GM18526 (cell line): ENCODE results near the gene MS4A18.

ENCODE experiments used
- POLR2A ChIP-seq: IDR thresholded peaks from 3 replicates; pipeline ENCODE4 v1.6.1; 2011; ENCODE audit not compliant: insufficient read length; ENCODE audit errors: extremely low read depth

MS4A18 gene

GRCh38 chr11:60761436-60762190 lies 37.1 kb downstream of the MS4A18 start:
- no peak for TF ChIP-seq POLR2A

GRCh38 chr11:60762851-60763691 lies 38.6 kb downstream of the MS4A18 start:
- TF ChIP-seq POLR2A = no peak

GRCh38 chr11:60763692-60764369 lies 39.3 kb downstream of the MS4A18 start:
- peak; percentile 14 for TF ChIP-seq POLR2A

- TF ChIP-seq POLR2A = no peak
Observed at GRCh38 chr11:60764879-60765278, 40.4 kb downstream of the MS4A18 start.

- TF ChIP-seq POLR2A = no peak
Observed at GRCh38 chr11:60765355-60765754, 40.8 kb downstream of the MS4A18 start.

- TF ChIP-seq POLR2A = no peak
Observed at GRCh38 chr11:60766547-60766946, 42.0 kb downstream of the MS4A18 start.

- no peak for TF ChIP-seq POLR2A
Observed at GRCh38 chr11:60767388-60767811, 42.9 kb downstream of the MS4A18 start.

- TF ChIP-seq POLR2A = no peak
Observed at GRCh38 chr11:60768202-60768601, 43.7 kb downstream of the MS4A18 start.

GRCh38 chr11:60769273-60769672 lies 44.8 kb downstream of the MS4A18 start:
- no peak for TF ChIP-seq POLR2A

GRCh38 chr11:60769811-60770210 lies 45.3 kb downstream of the MS4A18 start:
- no peak for TF ChIP-seq POLR2A

- TF ChIP-seq POLR2A = no peak
Observed at GRCh38 chr11:60771146-60771545, 46.6 kb downstream of the MS4A18 start.

GRCh38 chr11:60771879-60772525 lies 47.5 kb downstream of the MS4A18 start:
- TF ChIP-seq POLR2A = no peak

GRCh38 chr11:60772666-60773065 lies 48.1 kb downstream of the MS4A18 start:
- no peak for TF ChIP-seq POLR2A

- no peak for TF ChIP-seq POLR2A
Observed at GRCh38 chr11:60774726-60775125, 50.2 kb downstream of the MS4A18 start.

- TF ChIP-seq POLR2A = no peak
Observed at GRCh38 chr11:60775420-60775961, 51.0 kb downstream of the MS4A18 start.

GRCh38 chr11:60776167-60776566 lies 51.6 kb downstream of the MS4A18 start:
- no peak for TF ChIP-seq POLR2A

- no peak for TF ChIP-seq POLR2A
Observed at GRCh38 chr11:60777106-60777505, 52.6 kb downstream of the MS4A18 start.
